Measurements from ENCODE around the gene NTM.
"Not testable (repeated sequence)": the region's sequence is repeated elsewhere in the genome, so short reads cannot be mapped to it uniquely, and the experiment has no call there.

NTM gene

DNA sequence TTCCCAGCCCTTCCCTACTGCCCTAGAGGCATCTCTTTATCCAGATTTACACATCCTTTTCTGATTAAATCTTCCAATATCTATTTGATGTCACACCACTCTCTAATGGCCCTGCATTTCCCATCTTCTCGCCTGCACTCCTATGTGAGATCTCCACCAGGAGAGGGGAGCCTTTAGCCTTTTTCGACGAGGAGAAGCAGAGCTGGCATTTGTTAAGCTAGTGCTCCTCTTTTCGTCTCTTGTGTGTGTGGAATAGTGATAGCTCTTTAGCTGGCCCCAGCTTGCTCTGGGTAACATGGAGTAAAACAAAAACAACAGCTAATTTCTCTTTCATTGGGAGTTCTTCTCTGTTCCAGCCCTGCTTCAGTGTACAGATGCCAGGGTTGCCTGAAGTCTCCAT is 536.5 kb downstream of the NTM start:
- no peak for DNase-seq

- no peak for DNase-seq
Measured at GRCh38 chr11:131907371-131907770, 537.0 kb downstream of the NTM start.

DNA sequence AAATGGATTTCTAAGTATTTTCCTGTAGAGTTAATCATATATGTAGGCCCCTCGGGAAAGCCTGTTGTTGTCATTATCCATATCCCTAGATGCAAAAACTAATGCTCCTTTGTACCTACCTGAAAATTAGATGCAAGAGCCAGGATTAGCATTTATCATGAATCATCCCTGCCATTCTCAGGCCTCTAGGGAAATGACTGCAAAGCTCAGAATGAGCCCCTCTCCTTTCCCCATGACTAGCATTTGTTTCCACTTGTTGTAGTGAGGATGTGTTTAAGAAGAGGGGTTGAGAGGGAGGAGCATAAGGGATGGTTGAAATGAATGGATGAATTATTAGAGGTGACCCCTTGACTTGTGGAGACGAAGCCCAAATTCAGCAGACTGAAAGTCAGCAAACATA is 537.9 kb downstream of the NTM start:
- no peak for DNase-seq

GRCh38 chr11:131909426-131910177 is 539.2 kb downstream of the NTM start:
- no peak for DNase-seq

GRCh38 chr11:131910178-131910522 is 539.7 kb downstream of the NTM start:
- DNase-seq, result no peak

- no peak for DNase-seq
Measured at GRCh38 chr11:131910523-131911387, 540.3 kb downstream of the NTM start.

DNA sequence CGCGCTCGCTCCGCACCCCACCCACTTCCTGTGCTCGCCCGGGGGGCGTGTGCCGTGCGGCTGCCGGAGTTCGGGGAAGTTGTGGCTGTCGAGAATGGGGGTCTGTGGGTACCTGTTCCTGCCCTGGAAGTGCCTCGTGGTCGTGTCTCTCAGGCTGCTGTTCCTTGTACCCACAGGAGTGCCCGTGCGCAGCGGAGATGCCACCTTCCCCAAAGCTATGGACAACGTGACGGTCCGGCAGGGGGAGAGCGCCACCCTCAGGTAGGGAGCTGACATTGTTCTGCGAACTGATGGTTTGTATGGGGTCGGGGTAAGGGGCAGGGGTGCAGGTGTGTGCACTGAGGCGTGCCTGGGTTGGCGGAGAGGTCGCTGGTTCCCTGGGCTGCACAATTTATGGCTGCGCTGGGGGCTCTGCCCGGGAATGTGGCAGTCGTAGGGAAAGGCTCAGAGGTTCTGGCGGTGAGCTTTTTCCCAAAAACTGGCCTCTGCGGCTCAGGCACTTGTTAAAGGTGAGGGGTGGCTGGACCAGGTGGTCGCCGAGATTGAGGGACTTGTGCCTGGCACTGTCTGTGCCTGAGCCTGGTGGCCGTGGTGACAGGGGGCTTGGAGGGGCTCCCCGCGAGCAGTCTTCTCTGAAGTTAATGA is 541.1 kb downstream of the NTM start:
- DNase-seq, result not testable (repeated sequence)

- no peak for DNase-seq
Measured at GRCh38 chr11:131912134-131912533, 541.7 kb downstream of the NTM start.

DNA sequence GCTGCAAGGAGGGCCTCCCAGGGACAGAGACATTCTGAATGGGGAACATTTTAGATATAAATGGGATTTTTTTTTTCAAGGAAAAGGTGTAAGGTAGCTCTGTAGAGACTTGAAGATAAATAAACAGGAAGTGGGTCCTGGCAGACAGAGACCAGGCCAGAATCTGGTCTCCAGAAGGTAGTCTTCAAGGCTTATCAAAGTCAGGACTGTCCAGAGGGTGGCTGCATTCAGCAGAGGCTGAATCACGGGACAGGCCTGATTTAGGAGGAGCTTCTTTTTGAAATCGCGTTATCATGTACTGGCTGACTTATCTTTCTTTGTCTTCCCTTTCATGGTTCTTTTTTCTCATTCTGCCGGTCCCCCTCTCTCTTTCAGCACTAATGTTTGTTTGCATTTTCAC is 542.9 kb downstream of the NTM start:
- no peak for DNase-seq

DNA sequence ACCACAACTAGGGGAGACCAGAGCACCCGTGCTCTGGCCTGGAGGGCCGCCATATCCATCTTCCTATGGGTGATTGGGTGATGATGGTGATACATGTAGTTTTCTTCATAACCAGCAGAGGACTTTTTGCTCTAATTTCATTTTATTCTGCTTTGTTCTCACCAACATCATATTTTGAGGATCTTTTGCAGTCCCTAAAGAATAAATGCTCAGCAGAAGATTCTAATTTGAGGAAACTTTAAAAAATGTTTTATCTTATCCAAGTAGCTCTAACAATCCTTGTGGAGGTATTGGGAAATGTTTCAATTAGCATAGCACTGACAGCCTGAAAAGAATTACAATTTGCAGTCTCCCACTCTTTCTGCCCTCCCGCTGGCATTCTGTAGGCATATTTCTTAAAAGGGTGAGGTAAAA is 544.0 kb downstream of the NTM start:
- DNase-seq, result no peak

- DNase-seq, result no peak
Measured at GRCh38 chr11:131916638-131917037, 546.2 kb downstream of the NTM start.

GRCh38 chr11:131917634-131918384 is 547.4 kb downstream of the NTM start:
- DNase-seq, result no peak

DNA sequence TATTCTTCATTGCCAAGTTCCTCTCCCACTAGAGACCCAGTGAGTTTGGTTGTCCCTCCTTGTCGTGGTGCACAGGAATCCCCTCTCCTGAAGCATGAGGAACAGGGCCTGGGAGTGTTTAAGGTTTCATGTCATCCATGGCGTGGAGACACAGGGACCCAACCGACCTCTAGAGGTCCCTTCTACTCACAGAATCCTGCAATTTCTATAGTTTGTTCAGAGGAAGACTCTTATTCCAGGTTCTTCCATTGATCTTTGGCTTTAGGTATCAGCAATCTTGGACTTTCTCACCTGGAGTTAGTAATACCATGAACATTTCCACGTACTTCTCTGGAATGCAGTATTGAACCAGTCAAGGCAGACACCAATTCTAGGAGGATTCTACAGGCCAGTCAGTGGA is 548.2 kb downstream of the NTM start:
- no peak for DNase-seq

DNA sequence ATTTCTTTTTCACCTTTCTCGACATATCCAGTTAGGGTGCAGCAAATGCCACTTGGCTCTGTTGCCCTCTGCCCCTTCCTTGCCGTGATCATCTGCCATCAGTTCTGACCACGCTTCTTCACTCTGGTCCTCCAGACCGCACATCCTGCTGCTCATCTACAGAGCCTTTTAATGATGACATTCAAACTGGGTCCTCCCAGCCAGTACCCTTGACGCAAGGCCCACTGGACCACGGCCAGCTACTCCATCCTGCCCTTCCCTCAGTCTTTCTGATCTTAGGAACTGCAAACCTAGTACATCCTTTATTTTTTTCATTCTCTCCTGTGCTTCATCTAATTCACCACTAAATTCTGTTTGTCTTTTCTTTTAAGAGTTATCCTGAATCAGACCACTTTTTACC is 551.8 kb downstream of the NTM start:
- DNase-seq, result no peak

DNA sequence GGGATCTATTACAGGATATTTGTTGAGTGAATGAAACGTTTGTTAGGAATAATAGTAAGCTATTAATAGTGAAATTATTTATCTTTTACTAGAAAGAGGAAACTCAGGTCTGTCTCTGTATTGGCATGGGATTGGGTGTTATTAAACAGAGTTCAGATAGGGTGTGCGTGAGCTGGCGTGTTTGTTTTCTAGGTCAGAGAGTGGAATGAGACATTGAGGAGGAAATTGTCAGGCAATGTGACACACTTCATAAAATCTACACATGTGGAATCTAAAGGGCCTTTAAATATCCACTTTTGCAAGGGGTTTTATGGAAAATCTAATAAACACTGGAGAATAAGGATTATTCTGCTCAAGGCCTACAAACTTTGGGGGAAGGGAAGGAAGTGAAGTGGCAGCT is 552.9 kb downstream of the NTM start:
- no peak for DNase-seq

GRCh38 chr11:131924001-131924400 is 553.6 kb downstream of the NTM start:
- no peak for DNase-seq

GRCh38 chr11:131924457-131925201 is 554.2 kb downstream of the NTM start:
- no peak for DNase-seq

- DNase-seq, result no peak
Measured at GRCh38 chr11:131925829-131926228, 555.4 kb downstream of the NTM start.

- no peak for DNase-seq
Measured at GRCh38 chr11:131928992-131929391, 558.6 kb downstream of the NTM start.

GRCh38 chr11:131932584-131933325 is 562.3 kb downstream of the NTM start:
- DNase-seq, result no peak

GRCh38 chr11:131934006-131934405 is 563.6 kb downstream of the NTM start:
- DNase-seq, result no peak

DNA sequence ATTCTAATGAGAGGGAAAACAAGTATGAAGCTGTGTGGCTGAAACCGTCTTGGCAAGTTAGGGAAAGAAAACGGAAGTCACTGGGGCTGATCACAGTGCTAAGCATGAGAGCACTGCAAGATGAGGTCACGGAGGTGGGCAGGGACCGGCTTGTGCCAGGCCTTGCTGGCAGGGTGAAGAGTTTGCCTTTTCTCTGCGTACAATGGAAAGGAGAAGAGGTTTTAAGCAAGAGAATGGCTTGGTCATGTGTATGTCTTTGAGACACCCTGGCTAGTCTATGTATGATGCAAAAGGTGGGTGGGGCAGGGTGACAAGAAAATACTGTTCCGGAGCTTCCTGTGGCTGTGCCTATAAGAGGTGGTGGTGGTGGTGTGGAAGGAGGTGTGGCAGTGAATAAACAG is 567.9 kb downstream of the NTM start:
- no peak for DNase-seq

Measured in stimulated activated CD4-positive, alpha-beta T cell treated with anti-CD3 and anti-CD28 coated beads, Interleukin-1b, Interleukin-23, amount 100 ng/mL, for 48 hours (primary cell).